ENCODE data around the gene TRRAP.
"Not testable (repeated sequence)": the region's sequence is repeated elsewhere in the genome, so short reads cannot be mapped to it uniquely, and the experiment has no call there.

TRRAP gene

DNA sequence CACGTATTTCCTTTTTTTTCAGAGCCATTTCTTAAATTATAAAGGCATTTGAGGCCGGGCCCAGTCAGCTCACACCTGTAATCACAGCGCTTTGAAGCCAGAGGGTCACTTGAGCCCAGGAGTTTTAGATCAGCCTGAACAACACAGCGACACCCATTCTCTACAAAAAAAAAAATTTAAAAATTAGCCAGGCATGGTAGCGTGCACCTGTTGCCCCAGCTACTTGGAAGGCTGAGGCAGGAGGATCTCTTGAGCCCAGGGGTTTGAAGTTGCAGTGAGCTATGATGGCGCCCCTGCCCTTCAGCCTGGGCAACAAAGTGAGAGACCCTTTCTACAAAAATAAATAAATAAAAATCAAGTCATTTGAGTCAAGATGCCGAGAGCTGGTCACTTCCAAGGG is 11.6 kb upstream of the TRRAP start:
- DNase-seq = no peak

GRCh38 chr7:98868450-98868849 is 9.9 kb upstream of the TRRAP start:
- no peak for DNase-seq

- no peak for DNase-seq
Observed at GRCh38 chr7:98869027-98869596, 9.2 kb upstream of the TRRAP start.

DNA sequence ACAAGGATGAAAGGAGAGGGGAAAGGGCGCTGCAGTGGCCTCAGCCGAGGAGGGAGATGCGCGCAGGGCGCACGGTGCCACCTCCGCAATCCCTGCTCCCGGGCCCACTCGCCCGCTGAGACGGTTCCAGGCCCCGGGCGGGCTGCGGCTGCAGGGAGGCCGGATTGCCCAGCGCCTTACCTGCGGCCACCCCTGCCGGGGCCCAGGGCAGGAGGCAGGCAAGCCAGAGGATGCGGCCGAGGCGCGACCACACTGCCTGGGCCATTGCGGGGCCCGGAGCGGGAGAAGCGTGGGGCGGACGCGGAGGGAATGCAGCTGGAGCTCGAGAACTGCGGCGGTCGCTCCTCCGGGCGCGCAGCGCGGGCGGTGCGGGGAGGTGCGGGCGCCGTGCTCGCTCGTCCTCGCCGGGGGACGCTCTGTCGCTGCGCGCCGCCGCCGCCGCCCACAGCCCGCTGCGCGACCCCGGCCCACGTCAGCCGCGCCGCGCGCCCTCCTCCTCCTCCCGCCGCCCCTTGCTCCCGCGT is 8.7 kb upstream of the TRRAP start, which contains the start of gene TMEM130:
Gene TMEM130, minus strand, starts transcription at position 418 of the 524 bp plus-strand sequence. Its CDS starts 153 bp downstream, at position 265.
- DNase-seq = no peak

DNA sequence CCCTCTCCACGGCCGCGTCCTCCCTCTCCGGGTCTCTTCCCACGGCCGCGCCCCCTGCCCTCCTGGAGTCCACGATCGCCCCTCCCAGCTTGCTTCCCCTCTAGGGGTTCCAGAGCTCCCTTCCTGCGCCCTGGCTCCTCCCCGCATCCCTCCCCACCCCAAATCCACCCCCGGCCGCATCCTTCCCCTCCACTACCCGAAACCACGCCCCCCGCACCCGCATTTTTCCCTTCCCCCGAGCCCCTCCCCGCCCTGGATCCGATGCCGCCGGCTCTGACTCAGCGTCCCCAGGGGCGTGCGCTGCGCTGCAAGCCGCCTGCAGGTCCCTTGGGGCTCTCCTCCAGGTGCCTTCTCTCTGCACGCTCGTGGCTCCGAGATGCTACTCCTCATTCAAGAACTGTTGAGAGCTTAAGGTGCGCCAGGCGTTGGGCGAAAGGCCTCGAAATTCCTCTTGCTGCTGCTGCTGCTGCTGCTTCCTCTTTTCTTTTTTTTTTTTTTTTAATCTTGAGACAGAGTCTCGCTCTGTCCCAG is 8.1 kb upstream of the TRRAP start:
- peak; percentile 53 for DNase-seq

GRCh38 chr7:98870807-98871491 is 7.4 kb upstream of the TRRAP start:
- DNase-seq = no peak

DNA sequence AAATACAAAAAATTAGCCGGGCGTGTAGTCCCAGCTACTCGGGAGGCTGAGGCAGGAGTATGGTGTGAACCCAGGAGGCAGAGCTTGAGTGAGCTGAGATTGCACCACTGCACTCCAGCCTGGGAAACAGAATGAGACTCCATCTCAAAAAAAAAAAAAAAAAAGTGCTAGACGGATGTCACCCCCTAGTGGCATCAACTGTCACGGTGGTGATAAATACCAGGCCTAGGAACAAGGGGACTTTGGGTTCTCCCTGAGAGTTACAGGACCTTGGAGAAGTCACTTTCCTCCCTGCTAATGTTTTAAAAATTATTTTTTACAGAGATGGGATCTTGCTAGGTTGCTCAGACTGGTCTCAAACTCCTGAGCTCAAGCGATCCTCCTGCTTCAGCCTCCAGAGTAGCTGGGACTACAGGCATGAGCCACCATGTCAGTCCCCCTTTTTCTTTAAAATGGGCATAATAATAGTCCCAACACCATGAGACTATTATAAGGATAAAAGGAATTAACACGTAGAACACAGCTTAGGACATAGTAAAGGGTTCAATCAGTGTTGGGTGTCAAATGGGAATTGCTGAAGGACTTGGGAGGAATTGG is 5.9 kb upstream of the TRRAP start:
- peak; percentile 36 for DNase-seq

GRCh38 chr7:98873610-98874009 is 4.7 kb upstream of the TRRAP start:
- DNase-seq = not testable (repeated sequence)

- no peak for DNase-seq
Observed at GRCh38 chr7:98874942-98875341, 3.4 kb upstream of the TRRAP start.

GRCh38 chr7:98875501-98875900 is 2.8 kb upstream of the TRRAP start:
- no peak for DNase-seq

DNA sequence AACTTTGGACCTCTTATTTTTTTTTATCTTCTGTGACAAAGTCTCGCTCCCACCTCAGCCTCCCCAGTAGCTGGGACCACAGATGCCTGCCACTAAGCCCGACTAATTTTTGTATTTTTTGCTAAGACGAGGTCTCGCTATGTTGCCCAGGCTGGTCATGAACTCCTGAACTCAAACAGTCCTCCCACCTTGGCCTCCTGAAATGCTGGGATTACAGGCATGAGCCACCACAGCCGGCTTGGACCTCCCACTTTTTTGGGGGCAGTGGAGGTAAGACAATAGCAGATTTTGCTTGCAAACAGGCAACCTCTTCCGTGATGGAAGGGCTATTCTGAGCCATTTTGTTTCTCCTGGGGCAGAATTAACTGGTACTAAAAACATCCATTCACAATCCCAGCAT is 1.2 kb upstream of the TRRAP start:
- DNase-seq = no peak

- DNase-seq = no peak
Observed at GRCh38 chr7:98877692-98878364, 504 bp upstream of the TRRAP start.

DNA sequence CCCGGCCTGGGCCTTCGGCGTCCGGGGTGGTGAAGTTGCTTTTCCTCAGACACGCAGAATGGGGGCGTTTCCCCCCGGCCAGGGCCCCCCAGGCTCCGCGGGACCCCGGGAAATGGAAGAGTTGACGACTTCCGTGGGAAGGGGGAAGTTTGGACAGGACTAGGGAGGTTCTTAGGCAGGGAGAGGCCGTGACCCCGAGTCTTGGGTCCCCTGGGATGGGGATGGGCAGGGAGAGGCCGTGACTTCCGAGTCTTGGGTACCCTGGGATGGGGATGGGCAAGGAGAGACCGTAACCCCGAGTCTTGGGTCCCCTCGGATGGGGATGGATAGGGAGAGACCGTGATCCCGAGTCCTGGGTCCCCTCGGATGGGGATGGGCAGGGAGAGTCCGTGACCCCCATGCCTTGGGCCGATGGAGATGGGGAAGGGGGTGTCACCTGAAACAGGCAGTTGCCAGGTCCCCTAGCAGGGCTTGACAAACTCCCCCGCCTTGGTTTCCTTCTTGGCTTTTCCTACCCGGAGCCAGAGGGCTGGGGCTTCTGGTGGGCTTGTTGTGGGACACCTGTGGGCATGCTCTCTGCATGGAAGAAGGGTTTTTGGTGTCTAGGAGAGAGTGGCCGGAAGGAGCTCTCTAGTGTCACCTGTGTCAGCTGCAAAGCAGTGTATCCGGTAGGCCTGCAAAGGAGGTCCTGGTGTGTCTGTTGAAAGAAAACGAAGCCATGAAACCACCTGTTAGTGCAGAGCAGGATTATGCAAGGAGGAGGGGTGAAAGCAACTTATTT is 1.1 kb downstream of the TRRAP start:
- DNase-seq = peak; percentile 81

DNA sequence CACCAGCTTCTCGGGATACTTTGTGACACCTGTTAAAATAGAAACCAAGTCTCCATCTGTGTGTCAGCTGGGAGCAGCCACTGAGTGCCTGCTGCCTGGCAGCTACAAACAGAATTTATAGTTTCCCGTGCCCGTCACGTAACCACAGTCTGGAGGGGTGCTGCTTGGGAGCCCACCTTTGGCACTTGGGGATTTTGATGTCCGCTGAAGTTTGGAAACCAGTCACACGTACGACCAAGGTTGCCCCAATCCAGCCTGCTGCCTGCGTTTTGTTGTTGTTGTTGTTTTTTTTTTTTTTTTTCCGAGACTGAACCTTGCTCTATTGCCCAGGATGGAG is 1.6 kb downstream of the TRRAP start:
- no peak for DNase-seq

DNA sequence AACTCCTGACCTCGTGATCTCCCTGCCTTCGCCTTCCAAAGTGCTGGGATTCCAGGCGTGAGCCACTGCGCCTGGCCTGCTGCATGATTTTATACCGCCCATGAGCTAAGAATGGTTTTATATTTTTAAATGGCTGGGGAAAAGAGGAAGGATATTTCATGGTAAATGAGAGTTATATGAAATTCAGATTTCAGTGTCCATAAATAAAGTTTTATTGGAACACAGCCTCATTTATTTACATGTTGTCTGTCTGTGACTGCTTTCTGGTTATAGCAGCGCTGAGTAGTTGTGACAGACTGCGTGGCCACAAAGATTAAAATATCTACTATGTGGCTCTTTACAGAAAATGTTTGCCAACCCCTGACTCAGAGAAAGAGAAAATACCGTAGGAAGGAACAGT is 2.2 kb downstream of the TRRAP start:
- no peak for DNase-seq

DNA sequence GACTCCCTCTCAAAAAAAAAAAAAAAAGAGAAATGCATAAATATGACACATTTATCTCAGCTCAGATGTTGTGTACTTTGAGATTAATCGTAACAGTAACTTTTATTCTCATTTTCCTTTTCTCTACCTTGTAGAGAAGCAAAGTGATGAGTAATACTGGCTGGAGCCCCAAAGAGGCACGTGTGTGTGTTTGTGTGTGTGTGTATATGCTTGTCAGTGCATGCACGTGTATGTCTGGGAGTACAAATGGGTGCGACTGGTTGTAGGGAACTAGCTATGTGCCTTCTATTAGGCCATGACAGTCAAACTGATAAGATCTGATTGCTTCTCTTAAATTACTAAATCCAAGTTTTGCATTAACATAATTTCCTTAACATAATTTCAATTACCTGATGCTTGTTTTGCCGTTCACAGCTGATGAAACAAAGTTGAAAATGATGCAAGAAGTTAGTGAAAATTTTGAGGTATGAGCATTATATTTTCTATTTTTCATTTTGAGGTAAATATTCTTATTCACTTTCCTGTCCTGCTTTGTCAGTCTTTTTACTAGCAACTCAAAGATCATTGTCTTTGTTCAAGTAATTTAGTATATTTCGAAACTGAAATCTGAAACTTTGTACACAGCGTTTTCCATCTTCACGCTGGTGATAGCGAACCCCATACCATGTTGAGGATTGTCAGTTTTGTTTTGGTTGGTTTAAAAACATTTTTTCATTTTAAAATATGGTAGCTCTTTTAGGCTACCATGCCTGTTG is 3.4 kb downstream of the TRRAP start:
- no peak for DNase-seq

GRCh38 chr7:98884416-98884815 is 6.1 kb downstream of the TRRAP start:
- no peak for DNase-seq

DNA sequence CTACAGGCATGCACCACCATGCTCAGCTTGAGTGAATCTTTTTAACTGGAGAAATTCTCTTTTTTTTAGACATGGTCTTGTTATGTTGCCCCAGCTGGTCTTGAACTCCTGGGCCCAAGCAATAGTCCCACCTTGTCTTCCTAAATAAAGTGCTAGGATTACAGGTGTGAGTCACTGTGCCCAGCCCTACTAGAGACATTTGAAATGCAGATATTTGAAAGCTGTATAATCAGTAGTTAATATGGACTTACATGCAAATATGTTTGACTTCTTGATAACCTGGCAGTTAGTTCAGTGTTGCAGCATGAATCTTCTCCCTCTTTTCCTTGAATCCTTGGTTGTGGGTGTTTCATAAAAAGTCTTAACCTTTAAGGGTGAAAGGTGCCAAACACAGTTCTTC is 8.7 kb downstream of the TRRAP start:
- DNase-seq = no peak

DNA sequence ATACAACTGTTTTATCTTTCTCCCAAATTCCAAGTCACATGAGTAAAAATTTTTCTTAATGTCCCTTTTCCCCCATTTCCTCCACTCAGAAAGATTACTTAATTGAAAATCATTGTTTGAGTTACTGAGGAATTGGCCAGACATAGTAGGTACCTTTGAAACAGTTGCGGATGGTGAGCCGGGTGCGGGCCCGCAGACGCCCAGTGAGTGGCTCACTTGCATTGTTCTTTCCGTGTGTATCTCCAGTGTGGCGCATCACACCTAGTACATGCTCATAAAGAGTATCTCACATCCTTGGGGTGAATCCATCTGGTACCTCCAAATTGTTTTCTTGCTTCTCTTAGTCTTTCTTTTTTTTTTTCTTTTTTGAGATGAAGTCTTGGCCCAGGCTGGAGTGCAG is 14.3 kb downstream of the TRRAP start:
- DNase-seq = no peak

DNA sequence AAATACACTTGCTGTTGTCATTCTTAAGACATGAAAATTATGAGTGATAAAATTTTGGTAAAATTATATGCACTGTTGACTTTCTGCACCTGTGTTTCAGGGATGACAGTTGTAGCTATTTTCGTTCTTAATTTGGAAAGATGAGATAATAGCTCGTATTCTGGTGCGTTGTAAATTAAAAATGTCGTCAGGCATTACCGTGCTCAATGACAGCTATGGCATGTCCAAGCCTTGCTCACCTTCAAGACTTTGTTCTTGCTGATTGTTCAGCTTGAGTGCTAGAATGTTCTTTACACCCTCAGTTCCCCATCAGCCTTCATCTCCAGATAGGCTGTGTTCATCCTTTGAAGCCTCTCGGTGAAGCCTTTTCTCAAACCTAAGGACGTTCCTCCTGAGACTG is 21.5 kb downstream of the TRRAP start:
- no peak for DNase-seq

DNA sequence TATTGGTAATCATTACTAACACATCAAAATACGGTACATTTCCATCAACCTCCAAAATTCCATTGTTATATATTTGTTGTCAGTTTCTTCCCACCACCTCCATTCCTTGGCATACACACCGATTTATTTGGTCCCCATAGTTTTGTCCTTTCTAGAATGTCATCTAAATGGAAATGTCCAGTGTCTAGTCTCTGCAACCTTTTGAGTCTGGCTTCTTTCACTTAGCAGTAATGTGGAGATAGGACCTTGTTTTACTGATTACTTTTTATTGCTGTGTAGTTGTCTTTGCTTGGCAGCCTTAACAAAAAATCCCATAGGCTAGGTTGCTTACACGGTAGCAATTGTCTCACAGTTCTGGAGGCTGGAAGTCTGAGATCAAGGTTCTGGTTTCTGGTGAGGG is 22.5 kb downstream of the TRRAP start:
- no peak for DNase-seq

DNA sequence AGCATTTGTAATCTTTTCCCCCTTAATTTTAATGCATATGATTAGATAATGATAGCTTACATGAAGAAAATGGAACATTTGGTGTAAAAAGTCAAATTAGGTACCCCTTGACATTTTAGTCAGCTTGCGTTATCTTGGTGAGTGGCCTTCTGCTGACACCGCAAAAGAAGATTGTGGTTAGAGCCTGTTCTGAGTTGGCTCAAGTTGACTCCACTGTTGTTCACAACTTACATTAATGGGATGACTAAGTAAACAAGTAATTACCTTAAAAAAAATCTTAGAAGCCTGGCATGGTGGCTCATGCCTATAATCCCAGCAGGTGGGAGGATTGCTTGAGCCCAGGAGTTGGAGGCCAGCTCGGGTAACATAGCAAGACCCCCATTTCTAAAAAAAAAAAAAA is 24.2 kb downstream of the TRRAP start:
- DNase-seq = no peak
